ENCODE measurements around the gene PIKFYVE. TPM values are rescaled to one million over a fixed set of nuclear protein-coding genes. Genes with fewer than 3 reads are reported as not detected.
"Not testable (repeated sequence)": the region's sequence is repeated elsewhere in the genome, so short reads cannot be mapped to it uniquely, and the experiment has no call there.

PIKFYVE gene
- total and polyA plus RNA-seq, 4 donors, result 5.5 to 42.6 (median 19.4) TPM

GRCh38 chr2:208396796-208397195 lies 130.7 kb downstream of the PIKFYVE start:
- H3K4me1 ChIP-seq (ENCODE audit: control insufficient read depth in 1 of 2, insufficient read depth in 2 of 2, low read length in 2 of 2); ATAC-seq (ENCODE audit: low FRiP score); DNase-seq; H3K27me3 ChIP-seq (ENCODE audit: control insufficient read depth in 1 of 2, insufficient read depth in 2 of 2, low read length in 1 of 2); H3K4me3 ChIP-seq (ENCODE audit: low read length in 2 of 2); intact Hi-C loops (cut with DNase I); H3K36me3 ChIP-seq (ENCODE audit: control insufficient read depth in 1 of 2, insufficient read depth in 2 of 2, low read length in 1 of 2); H3K27ac ChIP-seq (ENCODE audit: low read depth in 1 of 2, low read length in 2 of 2); H3K9me3 ChIP-seq (ENCODE audit: control insufficient read depth, low read length): not testable (repeated sequence)
- WGBS, 2 donors, result 95 to 97% methylated on average over 4 of the region's 4 CpGs

- intact Hi-C loops (cut with DNase I), result no loop called here
- H3K27me3 ChIP-seq (ENCODE audit: control insufficient read depth in 1 of 2, insufficient read depth in 2 of 2, low read length in 1 of 2), result peaks cover 0 to 2% of the 10 kb centered on the region in 2 donors
- no peaks in the 10 kb centered on the region for H3K4me1 ChIP-seq (ENCODE audit: control insufficient read depth in 1 of 2, insufficient read depth in 2 of 2, low read length in 2 of 2)
- no peak overlapping the region for H3K4me3 ChIP-seq (ENCODE audit: low read length in 2 of 2)
- H3K27ac ChIP-seq (ENCODE audit: low read depth in 1 of 2, low read length in 2 of 2), result no peak overlapping the region
- peaks cover 2% of the 10 kb centered on the region for H3K9me3 ChIP-seq (ENCODE audit: control insufficient read depth, low read length)
- H3K36me3 ChIP-seq (ENCODE audit: control insufficient read depth in 1 of 2, insufficient read depth in 2 of 2, low read length in 1 of 2), result no peaks in the 10 kb centered on the region
- no peak for ATAC-seq (ENCODE audit: low FRiP score)
- DNase-seq, result no peak
- WGBS, 2 donors, result 62 to 69% methylated on average over 1 of the region's 1 CpG
These were observed 133.1 kb downstream of the PIKFYVE start for GRCh38 chr2:208399201-208399600.

DNA sequence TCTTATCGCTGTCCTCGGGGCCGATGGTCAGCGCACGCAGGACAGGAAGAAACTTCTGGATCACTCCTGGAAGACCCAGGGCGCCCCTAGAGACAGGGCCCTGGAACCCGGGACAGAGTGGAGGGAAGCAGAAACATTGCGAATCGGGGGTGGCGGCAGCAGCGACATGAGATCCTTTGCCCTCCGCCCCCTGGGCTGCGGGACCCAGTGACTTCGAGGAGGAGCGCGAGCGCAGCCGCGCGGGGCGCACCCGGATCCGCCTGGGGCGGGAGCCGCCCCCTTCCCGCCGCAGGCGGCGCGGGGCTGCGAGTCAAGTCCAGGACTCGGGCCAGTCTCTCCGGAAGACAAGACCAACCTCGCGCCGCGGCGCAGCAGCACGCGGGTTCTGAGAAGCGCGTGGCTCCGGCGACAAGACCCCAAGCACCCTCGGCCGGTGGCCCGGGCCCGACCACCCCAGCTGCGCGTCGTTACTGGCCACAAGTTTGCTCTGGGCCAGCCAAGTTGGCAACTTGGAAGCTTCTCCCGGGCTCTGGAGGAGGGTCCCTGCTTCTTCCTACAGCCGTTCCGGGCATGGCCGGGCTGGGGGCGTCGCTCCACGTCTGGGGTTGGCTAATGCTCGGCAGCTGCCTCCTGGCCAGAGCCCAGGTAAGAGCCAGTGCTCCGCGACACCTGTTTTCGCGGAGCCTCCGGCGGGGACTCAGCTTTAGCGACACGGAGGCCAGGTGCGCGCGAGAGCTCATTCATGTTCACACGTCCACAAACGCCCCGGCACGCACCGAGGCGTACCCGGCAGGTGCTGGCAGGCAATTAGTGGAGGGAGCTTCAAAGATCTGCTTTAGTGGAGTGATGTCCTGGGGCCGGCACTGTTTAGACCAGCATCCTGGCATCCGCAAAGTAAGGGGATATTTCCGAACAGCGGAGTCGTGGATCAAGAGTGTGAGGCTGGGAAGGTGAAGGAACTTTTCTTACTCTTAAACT lies 140.7 kb downstream of the PIKFYVE start, which contains the start of gene PTH2R:
PTH2R (plus strand) TSS at position 319 of the 978 bp plus-strand sequence; CDS start at position 571, 252 bp downstream.
- intact Hi-C loops (cut with DNase I), result no loop called here
- WGBS, 2 donors, result 3% methylated on average over 74 to 82 of the region's 82 CpGs
- Histone ChIP-seq H3K9me3 (ENCODE audit: control insufficient read depth, low read length) (no peaks in the 10 kb centered on the region), H3K36me3 (ENCODE audit: control insufficient read depth in 1 of 2, insufficient read depth in 2 of 2, low read length in 1 of 2) (no peaks in the 10 kb centered on the region), H3K27me3 (ENCODE audit: control insufficient read depth in 1 of 2, insufficient read depth in 2 of 2, low read length in 1 of 2) (peaks cover 0 to 3% of the 10 kb centered on the region in 2 donors), H3K4me1 (ENCODE audit: control insufficient read depth in 1 of 2, insufficient read depth in 2 of 2, low read length in 2 of 2) (no peaks in the 10 kb centered on the region), H3K27ac (ENCODE audit: low read depth in 1 of 2, low read length in 2 of 2) (no peak within 1 kb of the TSS), H3K4me3 (ENCODE audit: low read length in 2 of 2) (peak within 1 kb of the TSS in 1 of 2 donors; percentile 10)
- ATAC-seq (ENCODE audit: low FRiP score) (no peak), DNase-seq (peak; percentile 35 to 67)

GRCh38 chr2:208407667-208408066 lies 141.6 kb downstream of the PIKFYVE start:
- WGBS, 2 donors, result 10 to 13% methylated on average over 9 of the region's 9 CpGs
- intact Hi-C loops (cut with DNase I), result no loop called here
- no peak for DNase-seq
- H3K27ac ChIP-seq (ENCODE audit: low read depth in 1 of 2, low read length in 2 of 2), result no peak overlapping the region
- no peaks in the 10 kb centered on the region for H3K4me1 ChIP-seq (ENCODE audit: control insufficient read depth in 1 of 2, insufficient read depth in 2 of 2, low read length in 2 of 2)
- no peaks in the 10 kb centered on the region for H3K9me3 ChIP-seq (ENCODE audit: control insufficient read depth, low read length)
- H3K36me3 ChIP-seq (ENCODE audit: control insufficient read depth in 1 of 2, insufficient read depth in 2 of 2, low read length in 1 of 2), result no peaks in the 10 kb centered on the region
- H3K4me3 ChIP-seq (ENCODE audit: low read length in 2 of 2), result no peak overlapping the region
- H3K27me3 ChIP-seq (ENCODE audit: control insufficient read depth in 1 of 2, insufficient read depth in 2 of 2, low read length in 1 of 2), result peaks cover 0 to 1% of the 10 kb centered on the region in 2 donors
- ATAC-seq (ENCODE audit: low FRiP score), result no peak

Other genes with a start within 250 kb of the PIKFYVE start
- gene PLEKHM3, start 240.7 kb upstream of the PIKFYVE start, total RNA-seq, result 10 to 100 TPM; 12.4 to 18.9 TPM
- gene PLEKHM3, start 240.7 kb upstream of the PIKFYVE start, polyA plus RNA-seq, result 1 to 10 TPM; 2.8 to 6.3 TPM
- not detected for gene CRYGD, start 141.7 kb upstream of the PIKFYVE start, total RNA-seq
- not detected for gene CRYGD, start 141.7 kb upstream of the PIKFYVE start, polyA plus RNA-seq
- not detected for gene CRYGC, start 136.4 kb upstream of the PIKFYVE start, total RNA-seq
- gene CRYGC, start 136.4 kb upstream of the PIKFYVE start, polyA plus RNA-seq, result not detected
- not detected for gene CRYGB, start 120.1 kb upstream of the PIKFYVE start, total RNA-seq
- not detected for gene CRYGB, start 120.1 kb upstream of the PIKFYVE start, polyA plus RNA-seq
- gene CRYGA, start 102.7 kb upstream of the PIKFYVE start, total RNA-seq, result not detected
- gene CRYGA, start 102.7 kb upstream of the PIKFYVE start, polyA plus RNA-seq, result not detected
- not detected for gene C2orf80, start 76.2 kb upstream of the PIKFYVE start, total RNA-seq
- gene C2orf80, start 76.2 kb upstream of the PIKFYVE start, polyA plus RNA-seq, result not detected
- 10 to 100 TPM; 46.4 to 63.1 TPM for gene IDH1, start 11.2 kb upstream of the PIKFYVE start, total RNA-seq
- gene IDH1, start 11.2 kb upstream of the PIKFYVE start, polyA plus RNA-seq, result 10 to 100 TPM; 25.1 to 78.4 TPM
- under 1 TPM in 1 of 2 donors, not detected in 1; 0.18 TPM for gene PTH2R, start 140.5 kb downstream of the PIKFYVE start, total RNA-seq
- not detected for gene PTH2R, start 140.5 kb downstream of the PIKFYVE start, polyA plus RNA-seq